Liver (tissue), 9 donors: ENCODE data around the gene CTLA4. TPM values are rescaled to one million over a fixed set of nuclear protein-coding genes. Genes with fewer than 3 reads are reported as not detected.

Experiments used
- DNase-seq: peaks from one replicate; pipeline ENCODE4 v3.0.0-alpha.2; 2017; ENCODE audit warnings: low spot score
- H3K27ac ChIP-seq, 2 donors: one replicate each; pipeline ENCODE4 v1.7.0; 2013; ENCODE audit warnings: inconsistent platforms in 2 of 2, low read length in 2 of 2, control low read depth in 1 of 2, low read depth in 1 of 2, mild to moderate bottlenecking in 1 of 2
- H3K27me3 ChIP-seq, 4 donors: one replicate each; pipeline versions ENCODE4 v1.6.1 to v1.7.0; 2013; ENCODE audit warnings: low read length in 3 of 4, inconsistent platforms in 1 of 4, mild to moderate bottlenecking in 1 of 4, moderate library complexity in 1 of 4; ENCODE audit not compliant: control insufficient read depth in 4 of 4, insufficient read depth in 4 of 4
- H3K36me3 ChIP-seq, 4 donors: one replicate each; pipeline versions ENCODE4 v1.6.1 to v1.7.0; 2013; ENCODE audit warnings: low read length in 3 of 4, mild to moderate bottlenecking in 3 of 4, low read depth in 1 of 4, moderate library complexity in 1 of 4; ENCODE audit not compliant: control insufficient read depth in 4 of 4, insufficient read depth in 3 of 4
- H3K4me1 ChIP-seq, 4 donors: one replicate each; pipeline versions ENCODE4 v1.6.1 to v1.7.0; 2013; ENCODE audit warnings: low read length in 3 of 4, mild to moderate bottlenecking in 3 of 4, moderate library complexity in 1 of 4; ENCODE audit not compliant: control insufficient read depth in 4 of 4, insufficient read depth in 4 of 4
- H3K4me3 ChIP-seq, 3 donors: one replicate each; pipeline versions ENCODE4 v1.6.1 to v1.7.0; 2013; ENCODE audit warnings: low read length in 3 of 3, control low read depth in 1 of 3, low read depth in 1 of 3, mild to moderate bottlenecking in 1 of 3
- H3K9ac ChIP-seq, 2 donors: one replicate each; pipeline ENCODE4 v1.7.0; 2013; ENCODE audit warnings: low read length in 2 of 2, mild to moderate bottlenecking in 2 of 2, moderate library complexity in 2 of 2, control low read depth in 1 of 2, low read depth in 1 of 2
- H3K9me3 ChIP-seq, 4 donors: one replicate each; pipeline versions ENCODE4 v1.6.1 to v1.7.0; 2013; ENCODE audit warnings: low read length in 3 of 4; ENCODE audit not compliant: control insufficient read depth in 4 of 4
- EGR1 ChIP-seq, 2 donors: IDR thresholded peaks; 2 replicates each; pipeline ENCODE4 v1.6.1; 2016 to 2018; ENCODE audit warnings: antibody characterized with exemption in 2 of 2, low read depth in 2 of 2
- FOXA1 ChIP-seq: IDR thresholded peaks from 2 replicates; pipeline ENCODE4 v1.6.1; 2016; ENCODE audit warnings: antibody characterized with exemption
- FOXA2 ChIP-seq: IDR thresholded peaks from 2 replicates; pipeline ENCODE4 v1.6.1; 2016; ENCODE audit warnings: antibody characterized with exemption
- GABPA ChIP-seq, 2 donors: IDR thresholded peaks in 1 of 2; conservative IDR thresholded peaks in 1 of 2; 2 replicates each; pipeline ENCODE4 v1.6.1; 2016; ENCODE audit warnings: antibody characterized with exemption in 2 of 2, mild to moderate bottlenecking in 1 of 2, moderate library complexity in 1 of 2
- HNF4A ChIP-seq, 2 donors: conservative IDR thresholded peaks; 2 replicates each; pipeline ENCODE4 v1.6.1; 2016; ENCODE audit warnings: antibody characterized with exemption in 2 of 2, mild to moderate bottlenecking in 2 of 2
- JUND ChIP-seq, 2 donors: IDR thresholded peaks; 2 replicates each; pipeline ENCODE4 v1.6.1; 2016; ENCODE audit warnings: antibody characterized with exemption in 2 of 2
- NR2F2 ChIP-seq: IDR thresholded peaks from 2 replicates; pipeline ENCODE4 v1.6.1; 2016; ENCODE audit warnings: antibody characterized with exemption
- RAD21 ChIP-seq, 2 donors: IDR thresholded peaks; 2 replicates each; pipeline ENCODE4 v1.6.1; 2016; ENCODE audit warnings: antibody characterized with exemption in 2 of 2, mild to moderate bottlenecking in 2 of 2
- REST ChIP-seq: IDR thresholded peaks from 2 replicates; pipeline ENCODE4 v1.6.1; 2016; ENCODE audit warnings: antibody characterized with exemption, mild to moderate bottlenecking
- RXRA ChIP-seq, 2 donors: IDR thresholded peaks; 2 replicates each; pipeline ENCODE4 v1.6.1; 2017 to 2018; ENCODE audit warnings: antibody characterized with exemption in 2 of 2, mild to moderate bottlenecking in 1 of 2
- SP1 ChIP-seq: IDR thresholded peaks from 2 replicates; pipeline ENCODE4 v1.6.1; 2018; ENCODE audit warnings: antibody characterized with exemption, mild to moderate bottlenecking
- YY1 ChIP-seq: IDR thresholded peaks from 2 replicates; pipeline ENCODE4 v1.6.1; 2016; ENCODE audit warnings: antibody characterized with exemption, mild to moderate bottlenecking
- WGBS: extraction: QIAGEN DNeasy Blood & Tissue Kit; methylation state at CpG from one replicate; pipeline ENCODE4 v1.1.7; 2013; 5-methylcytosine and 5-hydroxymethylcytosine counted together
- polyA plus RNA-seq, 2 donors: library from polyadenylated mRNA; stranded (reverse) in 1 of 2; unstranded in 1 of 2; fragments of 200-250 nt in 1 of 2; fragments of >200 nt in 1 of 2; fragmentation: Nextera tagmentation in 1 of 2; extraction: Ambion mirVana in 1 of 2; gene quantifications; one replicate each; pipeline versions ENCODE4 v1.2.1 to v1.2.3, GENCODE V29; 2013 to 2015
- total RNA-seq, 2 donors: library from RNA; depleted of rRNA; stranded (reverse); fragments of >200 nt; gene quantifications; one replicate each; pipeline ENCODE4 v1.2.3, GENCODE V29; 2014
- TF ChIP-seq, protein P1 (sequence below): IDR thresholded peaks from 2 replicates; pipeline ENCODE4 v1.6.1; 2016; ENCODE audit warnings: antibody characterized with exemption
- TF ChIP-seq, protein P2 (sequence below): fragments of 150-350 bp; IDR thresholded peaks from 2 replicates; pipeline ENCODE4 v1.5.1; 2017; ENCODE audit warnings: improper control_type of control experiment, low read depth, low read length; ENCODE audit not compliant: missing input control
- TF ChIP-seq, protein P3 (sequence below): IDR thresholded peaks from 2 replicates; pipeline ENCODE4 v1.6.1; 2016; ENCODE audit warnings: antibody characterized with exemption
- TF ChIP-seq, protein P4 (sequence below): IDR thresholded peaks from 2 replicates; pipeline ENCODE4 v1.6.1; 2016; ENCODE audit warnings: antibody characterized with exemption
- donor health status: healthy.
- donor health status: healthy.
- donor health status: healthy.
- donor health status: healthy.
- donor health status: healthy.

The CTLA4 gene
- total and polyA plus RNA-seq, 4 donors, result 0.17 TPM; not detected in 3

DNA sequence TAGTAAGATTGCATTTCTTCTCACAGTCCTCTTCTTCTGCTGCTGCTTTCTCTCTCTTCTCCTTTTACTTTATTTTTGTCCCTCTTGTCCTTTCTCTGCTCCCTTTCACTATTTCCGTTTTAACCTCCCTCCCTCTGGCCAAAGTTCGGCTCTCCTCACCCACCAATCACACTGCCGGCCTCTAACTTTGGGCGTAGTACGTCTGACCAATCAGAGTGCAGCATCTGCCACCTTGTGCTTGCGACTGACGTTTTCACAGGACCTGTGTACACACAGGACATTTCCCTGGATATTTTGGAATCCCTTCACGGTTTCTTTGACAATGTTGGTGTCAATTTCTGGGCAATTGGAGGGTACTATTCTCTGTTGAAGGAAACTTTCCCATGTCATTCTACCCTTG, 46.4 kb downstream of the CTLA4 start:
- H3K27me3 ChIP-seq, result no peaks in the 10 kb centered on the region
- WGBS, result 74% methylated on average over 8 of the region's 8 CpGs
- no peak for TF ChIP-seq HNF4A (conservative IDR thresholded peaks at IDR 0.05)
- TF ChIP-seq NR2F2, result no peak
- TF ChIP-seq, protein P1, sequence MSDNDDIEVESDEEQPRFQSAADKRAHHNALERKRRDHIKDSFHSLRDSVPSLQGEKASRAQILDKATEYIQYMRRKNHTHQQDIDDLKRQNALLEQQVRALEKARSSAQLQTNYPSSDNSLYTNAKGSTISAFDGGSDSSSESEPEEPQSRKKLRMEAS, result no peak
- TF ChIP-seq GABPA (IDR thresholded peaks at IDR 0.05 in 1 of 2, conservative IDR thresholded peaks at IDR 0.05 in 1 of 2), result no peak
- TF ChIP-seq, protein P2, sequence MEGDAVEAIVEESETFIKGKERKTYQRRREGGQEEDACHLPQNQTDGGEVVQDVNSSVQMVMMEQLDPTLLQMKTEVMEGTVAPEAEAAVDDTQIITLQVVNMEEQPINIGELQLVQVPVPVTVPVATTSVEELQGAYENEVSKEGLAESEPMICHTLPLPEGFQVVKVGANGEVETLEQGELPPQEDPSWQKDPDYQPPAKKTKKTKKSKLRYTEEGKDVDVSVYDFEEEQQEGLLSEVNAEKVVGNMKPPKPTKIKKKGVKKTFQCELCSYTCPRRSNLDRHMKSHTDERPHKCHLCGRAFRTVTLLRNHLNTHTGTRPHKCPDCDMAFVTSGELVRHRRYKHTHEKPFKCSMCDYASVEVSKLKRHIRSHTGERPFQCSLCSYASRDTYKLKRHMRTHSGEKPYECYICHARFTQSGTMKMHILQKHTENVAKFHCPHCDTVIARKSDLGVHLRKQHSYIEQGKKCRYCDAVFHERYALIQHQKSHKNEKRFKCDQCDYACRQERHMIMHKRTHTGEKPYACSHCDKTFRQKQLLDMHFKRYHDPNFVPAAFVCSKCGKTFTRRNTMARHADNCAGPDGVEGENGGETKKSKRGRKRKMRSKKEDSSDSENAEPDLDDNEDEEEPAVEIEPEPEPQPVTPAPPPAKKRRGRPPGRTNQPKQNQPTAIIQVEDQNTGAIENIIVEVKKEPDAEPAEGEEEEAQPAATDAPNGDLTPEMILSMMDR, result no peak
- TF ChIP-seq RAD21 (IDR thresholded peaks at IDR 0.05), result no peak
- TF ChIP-seq, protein P3, sequence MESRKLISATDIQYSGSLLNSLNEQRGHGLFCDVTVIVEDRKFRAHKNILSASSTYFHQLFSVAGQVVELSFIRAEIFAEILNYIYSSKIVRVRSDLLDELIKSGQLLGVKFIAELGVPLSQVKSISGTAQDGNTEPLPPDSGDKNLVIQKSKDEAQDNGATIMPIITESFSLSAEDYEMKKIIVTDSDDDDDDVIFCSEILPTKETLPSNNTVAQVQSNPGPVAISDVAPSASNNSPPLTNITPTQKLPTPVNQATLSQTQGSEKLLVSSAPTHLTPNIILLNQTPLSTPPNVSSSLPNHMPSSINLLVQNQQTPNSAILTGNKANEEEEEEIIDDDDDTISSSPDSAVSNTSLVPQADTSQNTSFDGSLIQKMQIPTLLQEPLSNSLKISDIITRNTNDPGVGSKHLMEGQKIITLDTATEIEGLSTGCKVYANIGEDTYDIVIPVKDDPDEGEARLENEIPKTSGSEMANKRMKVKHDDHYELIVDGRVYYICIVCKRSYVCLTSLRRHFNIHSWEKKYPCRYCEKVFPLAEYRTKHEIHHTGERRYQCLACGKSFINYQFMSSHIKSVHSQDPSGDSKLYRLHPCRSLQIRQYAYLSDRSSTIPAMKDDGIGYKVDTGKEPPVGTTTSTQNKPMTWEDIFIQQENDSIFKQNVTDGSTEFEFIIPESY, result no peak
- no peak for TF ChIP-seq YY1
- no peak for TF ChIP-seq REST
- no peak for TF ChIP-seq SP1
- no peak for TF ChIP-seq FOXA1
- TF ChIP-seq RXRA (IDR thresholded peaks at IDR 0.05), result no peak
- TF ChIP-seq JUND (IDR thresholded peaks at IDR 0.05), result no peak
- TF ChIP-seq FOXA2, result no peak
- no peak for TF ChIP-seq EGR1 (IDR thresholded peaks at IDR 0.05; ENCODE audit: low read depth in 2 of 2)
- TF ChIP-seq, protein P4, sequence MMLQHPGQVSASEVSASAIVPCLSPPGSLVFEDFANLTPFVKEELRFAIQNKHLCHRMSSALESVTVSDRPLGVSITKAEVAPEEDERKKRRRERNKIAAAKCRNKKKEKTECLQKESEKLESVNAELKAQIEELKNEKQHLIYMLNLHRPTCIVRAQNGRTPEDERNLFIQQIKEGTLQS, result no peak
- H3K36me3 ChIP-seq, result no peaks in the 10 kb centered on the region
- H3K4me3 ChIP-seq, result no peak overlapping the region
- H3K9me3 ChIP-seq, result no peaks in the 10 kb centered on the region
- peaks cover 0 to 7% (median 0%) of the 10 kb centered on the region in 4 donors for H3K4me1 ChIP-seq
- DNase-seq, result no peak
- H3K27ac ChIP-seq, result no peak overlapping the region
- no peak overlapping the region for H3K9ac ChIP-seq
